Keratinocyte (primary cell): Measurements from ENCODE around the gene KIZ. TPM values are rescaled to one million over a fixed set of nuclear protein-coding genes. Genes with fewer than 3 reads are reported as not detected.

Source experiments
- DNase-seq: peaks from one replicate; pipeline ENCODE4 v3.0.0-alpha.2; 2011; ENCODE audit warnings: low read depth, missing footprints, low spot score
- FAIRE-seq: peaks from 2 replicates; lab custom pipeline; 2011; peaks lifted over from hg19 to GRCh38; lab: Jason Lieb, UNC
- H2AFZ ChIP-seq: 2 replicates; pipeline ENCODE4 v1.6.0; 2012; ENCODE audit warnings: low read length, control low read depth, inconsistent platforms; ENCODE audit not compliant: control insufficient read depth
- H3K27ac ChIP-seq: 2 replicates; pipeline ENCODE4 v1.5.1; 2011; ENCODE audit warnings: low read length; ENCODE audit not compliant: control insufficient read depth, insufficient read depth
- H3K27me3 ChIP-seq: 3 replicates; pipeline ENCODE4 v1.6.0; 2011; ENCODE audit warnings: low read length; ENCODE audit not compliant: control insufficient read depth, insufficient read depth; ENCODE audit errors: extremely low read depth
- H3K36me3 ChIP-seq, 2 experiments: 2 replicates in 1 of 2; 3 replicates in 1 of 2; pipeline ENCODE4 v1.5.1; 2011; ENCODE audit warnings: low read length in 2 of 2, mild to moderate bottlenecking in 1 of 2; ENCODE audit not compliant: control insufficient read depth in 2 of 2, insufficient read depth in 2 of 2; ENCODE audit errors: extremely low read depth in 1 of 2
- H3K4me1 ChIP-seq: 3 replicates; pipeline ENCODE4 v1.5.1; 2011; ENCODE audit warnings: low read length; ENCODE audit not compliant: control insufficient read depth, insufficient read depth; ENCODE audit errors: extremely low read depth
- H3K4me2 ChIP-seq: 3 replicates; pipeline ENCODE4 v1.6.0; 2011; ENCODE audit warnings: low read depth, low read length; ENCODE audit not compliant: control insufficient read depth, insufficient read depth; ENCODE audit errors: extremely low read depth
- H3K4me3 ChIP-seq, 3 experiments: fragments of 200-600 bp in 1 of 3; sonication (generic) in 1 of 3; 2 replicates in 2 of 3; 3 replicates in 1 of 3; pipeline ENCODE4 v1.5.1; 2011 to 2016; ENCODE audit warnings: low read length in 3 of 3, mild to moderate bottlenecking in 3 of 3, control low read depth in 2 of 3, inconsistent platforms in 1 of 3, low read depth in 1 of 3, mixed read lengths in 1 of 3, mixed run types in 1 of 3, moderate library complexity in 1 of 3; ENCODE audit not compliant: control insufficient read depth in 2 of 3, insufficient read depth in 2 of 3; ENCODE audit errors: extremely low read depth in 1 of 3
- H3K79me2 ChIP-seq: 2 replicates; pipeline ENCODE4 v1.6.0; 2012; ENCODE audit warnings: low read length; ENCODE audit not compliant: control insufficient read depth, insufficient read depth
- H3K9ac ChIP-seq: 3 replicates; pipeline ENCODE4 v1.6.0; 2011; ENCODE audit warnings: low read length; ENCODE audit not compliant: control insufficient read depth, insufficient read depth; ENCODE audit errors: extremely low read depth
- H3K9me1 ChIP-seq: 3 replicates; pipeline ENCODE4 v1.6.0; 2011; ENCODE audit warnings: low read length; ENCODE audit not compliant: control insufficient read depth, insufficient read depth; ENCODE audit errors: extremely low read depth
- H3K9me3 ChIP-seq: 2 replicates; pipeline ENCODE4 v1.5.1; 2012; ENCODE audit warnings: low read depth, low read length; ENCODE audit not compliant: control insufficient read depth
- H4K20me1 ChIP-seq: 3 replicates; pipeline ENCODE4 v1.6.0; 2011; ENCODE audit warnings: low read length; ENCODE audit not compliant: control insufficient read depth, insufficient read depth; ENCODE audit errors: extremely low read depth
- EZH2 ChIP-seq: IDR thresholded peaks from one replicate; pipeline ENCODE4 v1.6.1; 2012; ENCODE audit warnings: inconsistent platforms, mild to moderate bottlenecking, low read length, moderate library complexity
- dilution Hi-C: fragments of 300-500 bp; cut with MboI; formaldehyde crosslinking; loops from one replicate; pipeline ENCODE4 v1.7.0; 2020; ENCODE audit warnings: low sequenced_read_pairs; ENCODE audit not compliant: extremely low pct_ligation_motif_present
- polyA plus RNA-seq, 5 experiments: library from polyadenylated mRNA; depleted of rRNA in 3 of 5; stranded (reverse) in 3 of 5; stranded (forward) in 1 of 5; unstranded in 1 of 5; fragments of >200 nt; gene quantifications; 1 replicate in 1 of 5; 2 replicates in 3 of 5; 3 replicates in 1 of 5; pipeline versions ENCODE4 v1.2.1 to v1.2.3, GENCODE V29; 2011 to 2012; ENCODE audit warnings: missing spikeins in 2 of 5, low read depth in 1 of 5, low replicate concordance in 1 of 5
- TF ChIP-seq, protein P1 (sequence below), 3 experiments: IDR thresholded peaks in 1 of 3; conservative IDR thresholded peaks in 1 of 3; optimal IDR thresholded peaks in 1 of 3; 2 replicates in 2 of 3; 3 replicates in 1 of 3; pipeline versions ENCODE3 to v1.5.1; 2011; ENCODE audit warnings: low read length in 3 of 3, mild to moderate bottlenecking in 3 of 3, moderate library complexity in 2 of 3, control low read depth in 1 of 3, inconsistent platforms in 1 of 3; ENCODE audit not compliant: insufficient read depth in 2 of 3; ENCODE audit errors: extremely low read depth in 1 of 3

KIZ gene
- polyA plus RNA-seq, 1 donor (not counting 4 experiments of a cell fraction or from before 2014, with no cell fraction given) = 21.3 TPM

- peak; percentile 79 for TF ChIP-seq EZH2
- TF ChIP-seq, protein P1, sequence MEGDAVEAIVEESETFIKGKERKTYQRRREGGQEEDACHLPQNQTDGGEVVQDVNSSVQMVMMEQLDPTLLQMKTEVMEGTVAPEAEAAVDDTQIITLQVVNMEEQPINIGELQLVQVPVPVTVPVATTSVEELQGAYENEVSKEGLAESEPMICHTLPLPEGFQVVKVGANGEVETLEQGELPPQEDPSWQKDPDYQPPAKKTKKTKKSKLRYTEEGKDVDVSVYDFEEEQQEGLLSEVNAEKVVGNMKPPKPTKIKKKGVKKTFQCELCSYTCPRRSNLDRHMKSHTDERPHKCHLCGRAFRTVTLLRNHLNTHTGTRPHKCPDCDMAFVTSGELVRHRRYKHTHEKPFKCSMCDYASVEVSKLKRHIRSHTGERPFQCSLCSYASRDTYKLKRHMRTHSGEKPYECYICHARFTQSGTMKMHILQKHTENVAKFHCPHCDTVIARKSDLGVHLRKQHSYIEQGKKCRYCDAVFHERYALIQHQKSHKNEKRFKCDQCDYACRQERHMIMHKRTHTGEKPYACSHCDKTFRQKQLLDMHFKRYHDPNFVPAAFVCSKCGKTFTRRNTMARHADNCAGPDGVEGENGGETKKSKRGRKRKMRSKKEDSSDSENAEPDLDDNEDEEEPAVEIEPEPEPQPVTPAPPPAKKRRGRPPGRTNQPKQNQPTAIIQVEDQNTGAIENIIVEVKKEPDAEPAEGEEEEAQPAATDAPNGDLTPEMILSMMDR (optimal IDR thresholded peaks at IDR 0.05 in 1 of 3, IDR thresholded peaks at IDR 0.05 in 1 of 3, conservative IDR thresholded peaks at IDR 0.05 in 1 of 3; ENCODE audit: extremely low read depth in 1 of 3, insufficient read depth in 2 of 3, low read length in 3 of 3) = no peak
- no peak for FAIRE-seq
- Histone ChIP-seq H4K20me1 (no peaks in the 10 kb centered on the region), H3K27me3 (peaks cover 84% of the 10 kb centered on the region), H3K4me3 (peak overlapping the region in 2 of 3 experiments; percentile 14 to 34), H3K9ac (no peak overlapping the region), H3K9me1 (no peaks in the 10 kb centered on the region), H3K36me3 (no peaks in the 10 kb centered on the region), H2AFZ (no peak overlapping the region), H3K4me2 (peak overlapping the region; percentile 32), H3K27ac (no peak overlapping the region), H3K9me3 (no peaks in the 10 kb centered on the region), H3K4me1 (peaks cover 9% of the 10 kb centered on the region), H3K79me2 (no peaks in the 10 kb centered on the region)
- dilution Hi-C loops = no loop called here
- DNase-seq = no peak
Observed at GRCh38 chr20:21105429-21106170, 20.3 kb upstream of the KIZ start.

GRCh38 chr20:21106171-21107017 lies 19.5 kb upstream of the KIZ start, which contains the start of gene LINC00237:
LINC00237 (minus strand) TSS chr20:21106358.
- peaks cover under 1% of the 10 kb centered on the region for H3K4me1 ChIP-seq
- no peaks in the 10 kb centered on the region for H3K9me1 ChIP-seq
- DNase-seq (no peak), FAIRE-seq (no peak)
- peaks cover 76% of the 10 kb centered on the region for H3K27me3 ChIP-seq
- no peak within 1 kb of the TSS for H3K27ac ChIP-seq
- peak within 1 kb of the TSS in 2 of 3 experiments; percentile 14 to 34 for H3K4me3 ChIP-seq
- H2AFZ ChIP-seq = no peak within 1 kb of the TSS
- dilution Hi-C loops = no loop called here
- H3K36me3 ChIP-seq = no peaks in the 10 kb centered on the region
- H4K20me1 ChIP-seq = no peaks in the 10 kb centered on the region
- no peaks in the 10 kb centered on the region for H3K79me2 ChIP-seq
- no peak within 1 kb of the TSS for H3K9ac ChIP-seq
- H3K9me3 ChIP-seq = no peaks in the 10 kb centered on the region
- peak within 1 kb of the TSS; percentile 32 for H3K4me2 ChIP-seq
- no peak for TF ChIP-seq EZH2
- TF ChIP-seq, protein P1 (optimal IDR thresholded peaks at IDR 0.05 in 1 of 3, IDR thresholded peaks at IDR 0.05 in 1 of 3, conservative IDR thresholded peaks at IDR 0.05 in 1 of 3; ENCODE audit: extremely low read depth in 1 of 3, insufficient read depth in 2 of 3, low read length in 3 of 3) = no peak
